Activated naive CD8-positive, alpha-beta T cell (primary cell): ENCODE results near the gene DCTN4.
"Not testable (repeated sequence)": the region's sequence is repeated elsewhere in the genome, so short reads cannot be mapped to it uniquely, and the experiment has no call there.

ENCODE experiments used
- H3K27ac Mint-ChIP-seq: one replicate; pipeline ENCODE4 v1.8.0; 2021; ENCODE audit warnings: mixed read lengths
- H3K27me3 Mint-ChIP-seq: one replicate; pipeline ENCODE4 v1.8.0; 2021; ENCODE audit warnings: mixed read lengths
- H3K36me3 Mint-ChIP-seq: one replicate; pipeline ENCODE4 v1.8.0; 2021; ENCODE audit warnings: mixed read lengths
- H3K4me1 Mint-ChIP-seq: one replicate; pipeline ENCODE4 v1.8.0; 2021; ENCODE audit warnings: low read depth, mixed read lengths
- H3K4me3 Mint-ChIP-seq: one replicate; pipeline ENCODE4 v1.8.0; 2021; ENCODE audit warnings: mild to moderate bottlenecking, mixed read lengths
- H3K9me3 Mint-ChIP-seq: one replicate; pipeline ENCODE4 v1.8.0; 2021; ENCODE audit warnings: low read depth, mixed read lengths

Gene DCTN4

DNA sequence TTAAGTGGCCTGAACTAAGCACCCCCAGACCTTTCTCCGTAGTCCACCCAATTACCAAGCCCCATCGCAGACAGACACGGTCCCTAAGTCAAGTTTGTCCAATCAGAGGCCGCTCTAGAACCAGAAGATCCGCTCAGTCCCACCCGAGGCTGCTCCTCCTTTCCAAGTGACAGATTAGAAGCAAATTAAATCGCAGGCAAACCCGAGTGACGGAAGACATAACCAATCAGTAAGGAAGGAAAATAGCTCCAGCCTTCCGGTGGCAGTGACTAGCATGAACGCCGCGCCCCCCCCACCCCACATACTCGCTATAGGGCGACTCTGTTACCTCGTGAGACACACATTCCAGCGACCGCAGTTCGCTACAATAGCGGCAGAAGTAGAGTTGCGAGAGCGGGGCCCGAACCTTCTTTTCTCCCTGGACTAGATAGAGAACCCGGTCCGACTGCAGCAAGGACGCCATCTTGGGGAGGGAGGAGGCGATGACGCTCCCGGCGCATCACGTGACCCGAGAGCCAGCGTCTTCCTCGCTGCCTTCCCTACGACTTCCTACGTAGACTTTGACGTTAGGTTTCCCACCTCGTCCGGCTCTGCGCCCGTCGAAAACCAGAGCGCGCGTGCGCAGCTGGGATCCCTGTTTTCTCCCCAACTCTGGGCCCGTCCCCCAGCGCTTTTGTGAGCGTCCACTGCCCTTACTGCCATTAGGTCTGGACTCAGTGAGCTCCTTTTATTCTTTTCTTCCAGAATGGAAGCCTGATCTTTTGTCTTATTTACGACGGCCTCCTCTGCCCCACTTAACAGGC lies at the start of gene DCTN4:
DCTN4 (minus strand) TSS at position 487 of the 803 bp plus-strand sequence; CDS start at position 463, 24 bp downstream.
- H3K27ac Mint-ChIP-seq, result no peak within 1 kb of the TSS
- H3K4me3 Mint-ChIP-seq, result no peak within 1 kb of the TSS

DNA sequence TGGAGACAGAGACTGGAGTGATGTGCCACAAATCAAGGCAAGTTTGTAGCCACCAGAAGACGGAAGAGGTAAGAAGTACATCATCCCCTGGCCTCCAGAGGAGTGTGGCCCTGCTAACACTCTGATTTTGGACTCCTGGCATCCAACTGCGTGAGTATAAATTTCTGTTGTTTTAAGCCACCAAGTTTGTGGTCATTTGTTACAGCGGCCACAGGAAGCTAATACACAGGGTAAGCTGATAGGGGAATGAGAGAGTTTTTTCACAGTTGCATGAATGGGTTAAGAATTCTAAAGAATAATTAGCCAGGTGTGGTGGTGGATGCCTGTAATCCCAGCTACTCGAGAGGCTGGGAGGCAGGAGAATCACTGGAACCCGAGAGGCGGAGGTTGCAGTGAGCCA lies 45.6 kb upstream of the DCTN4 start:
- no peak overlapping the region for H3K27ac Mint-ChIP-seq
- H3K4me3 Mint-ChIP-seq, result no peak overlapping the region

More for the DNA sequence above, at the start of gene DCTN4:
- peaks cover 13% of the 10 kb centered on the region for H3K36me3 Mint-ChIP-seq
- H3K27me3 Mint-ChIP-seq, result no peaks in the 10 kb centered on the region
- H3K9me3 Mint-ChIP-seq, result no peaks in the 10 kb centered on the region
- H3K4me1 Mint-ChIP-seq, result peaks cover 43% of the 10 kb centered on the region

DNA sequence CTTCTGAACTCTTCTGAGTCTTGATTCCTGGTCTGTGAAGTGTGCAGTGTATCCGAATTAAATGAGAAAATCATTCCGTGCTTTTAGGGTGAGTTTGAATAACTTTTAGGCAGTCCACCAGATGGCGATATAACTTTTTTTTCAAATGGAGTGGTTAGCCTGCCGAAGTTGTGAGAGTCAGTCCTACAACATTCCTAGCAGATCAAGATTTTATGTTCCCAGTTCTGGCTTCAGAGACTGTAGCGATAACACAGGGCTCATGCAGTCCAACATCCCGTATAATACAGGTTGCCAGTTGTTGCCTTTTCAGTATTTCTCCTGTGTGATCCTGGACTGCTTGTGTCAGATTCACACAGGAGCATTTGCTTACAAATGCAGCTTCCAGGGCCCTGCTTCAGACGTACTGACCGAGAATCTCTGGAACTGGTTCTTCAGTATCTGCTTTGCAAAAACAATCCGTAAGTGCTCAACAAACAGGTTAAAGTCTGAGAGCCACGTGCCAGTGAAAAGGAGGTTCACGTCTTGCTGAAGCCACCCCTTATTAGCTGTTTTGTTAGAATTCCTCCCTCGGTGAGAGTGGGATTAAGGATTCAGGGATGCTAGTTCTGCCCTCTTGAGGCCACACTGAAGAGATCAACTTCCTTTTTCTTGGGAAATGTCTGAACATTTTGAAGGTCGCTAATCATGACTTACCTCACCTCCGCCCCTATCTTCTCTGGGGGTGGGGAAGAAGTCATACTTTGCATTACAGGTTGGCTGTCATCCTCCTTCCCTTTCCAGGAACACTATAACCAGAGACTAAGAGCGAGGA lies 42.5 kb upstream of the DCTN4 start:
- Mint-ChIP-seq H3K27me3 (peaks cover 5% of the 10 kb centered on the region), H3K27ac (peak overlapping the region; percentile 41), H3K4me3 (no peak overlapping the region), H3K9me3 (no peaks in the 10 kb centered on the region), H3K4me1 (peaks cover 13% of the 10 kb centered on the region), H3K36me3 (peaks cover 7% of the 10 kb centered on the region)

More for the DNA sequence above, 45.6 kb upstream of the DCTN4 start:
- Mint-ChIP-seq H3K4me1 (peaks cover 9% of the 10 kb centered on the region), H3K27me3 (peaks cover 5% of the 10 kb centered on the region), H3K9me3 (no peaks in the 10 kb centered on the region), H3K36me3 (no peaks in the 10 kb centered on the region)

DNA sequence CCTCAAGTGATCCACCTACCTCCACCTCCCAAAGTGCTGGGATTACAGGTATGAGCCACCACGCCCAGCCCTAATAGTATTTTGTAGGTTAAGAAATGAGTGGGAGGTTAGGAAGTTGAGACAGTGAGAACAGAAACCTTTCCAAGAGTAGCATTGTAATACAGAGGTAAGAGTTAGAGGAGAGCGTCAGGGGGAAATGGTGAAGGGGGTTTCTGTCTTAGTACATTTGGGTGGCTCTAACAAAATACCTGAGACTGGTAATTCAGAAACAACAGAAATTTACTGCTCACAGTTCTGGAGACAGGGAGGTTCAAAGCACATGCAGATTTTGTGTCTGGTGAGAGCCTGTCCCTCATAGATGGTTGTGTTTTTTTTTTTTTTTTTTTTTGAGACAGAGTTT lies 38.6 kb upstream of the DCTN4 start:
- H3K9me3 Mint-ChIP-seq, result no peaks in the 10 kb centered on the region
- no peaks in the 10 kb centered on the region for H3K27me3 Mint-ChIP-seq
- peaks cover 8% of the 10 kb centered on the region for H3K36me3 Mint-ChIP-seq
- peaks cover 13% of the 10 kb centered on the region for H3K4me1 Mint-ChIP-seq
- no peak overlapping the region for H3K27ac Mint-ChIP-seq
- H3K4me3 Mint-ChIP-seq, result no peak overlapping the region

DNA sequence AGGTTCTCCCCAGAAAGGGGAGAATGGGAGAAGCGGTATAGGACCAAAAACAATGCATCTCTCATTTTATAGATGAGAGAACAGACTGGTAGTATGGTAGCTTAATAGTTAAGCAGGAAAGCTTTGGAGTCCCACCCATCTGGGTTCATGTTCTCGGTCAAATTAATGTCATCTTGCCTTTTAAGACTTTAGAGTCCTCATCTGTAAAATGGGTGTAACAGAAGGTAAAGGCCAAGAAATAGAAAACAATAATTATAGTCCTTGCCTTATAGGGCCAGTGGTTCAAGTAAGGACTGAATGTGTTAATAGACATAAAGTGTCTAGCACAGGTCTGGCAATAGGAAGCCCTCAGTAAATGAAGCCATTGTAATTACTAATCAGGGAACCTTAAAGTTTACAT lies 36.1 kb upstream of the DCTN4 start:
- no peak overlapping the region for H3K4me3 Mint-ChIP-seq
- H3K36me3 Mint-ChIP-seq, result peaks cover 8% of the 10 kb centered on the region
- H3K27me3 Mint-ChIP-seq, result no peaks in the 10 kb centered on the region
- peaks cover 21% of the 10 kb centered on the region for H3K4me1 Mint-ChIP-seq
- H3K9me3 Mint-ChIP-seq, result no peaks in the 10 kb centered on the region
- H3K27ac Mint-ChIP-seq, result no peak overlapping the region

DNA sequence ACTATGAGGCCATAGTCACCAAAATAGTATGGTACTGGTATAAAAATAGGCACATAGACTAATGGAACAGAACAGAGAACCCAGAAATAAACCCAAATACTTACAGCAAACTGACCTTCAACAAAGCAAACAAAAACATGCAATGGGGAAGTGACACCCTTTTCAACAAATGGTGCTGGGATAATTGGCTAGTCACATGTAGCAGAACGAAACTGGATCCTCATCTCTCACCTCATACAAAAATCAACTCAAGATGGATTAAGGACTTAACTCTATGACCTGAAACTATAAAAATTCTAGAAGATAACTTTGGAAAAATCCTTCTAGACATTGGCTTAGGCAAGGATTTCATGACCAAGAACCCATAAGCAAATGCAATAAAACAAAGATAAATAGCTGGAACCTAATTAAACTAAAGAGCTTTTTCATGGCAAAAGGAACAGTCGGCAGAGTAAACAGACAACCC lies 34.6 kb upstream of the DCTN4 start:
- not testable (repeated sequence) for H3K9me3 Mint-ChIP-seq, H3K4me3 Mint-ChIP-seq, H3K36me3 Mint-ChIP-seq, H3K27ac Mint-ChIP-seq, H3K27me3 Mint-ChIP-seq
- peaks cover 35% of the 10 kb centered on the region for H3K4me1 Mint-ChIP-seq

DNA sequence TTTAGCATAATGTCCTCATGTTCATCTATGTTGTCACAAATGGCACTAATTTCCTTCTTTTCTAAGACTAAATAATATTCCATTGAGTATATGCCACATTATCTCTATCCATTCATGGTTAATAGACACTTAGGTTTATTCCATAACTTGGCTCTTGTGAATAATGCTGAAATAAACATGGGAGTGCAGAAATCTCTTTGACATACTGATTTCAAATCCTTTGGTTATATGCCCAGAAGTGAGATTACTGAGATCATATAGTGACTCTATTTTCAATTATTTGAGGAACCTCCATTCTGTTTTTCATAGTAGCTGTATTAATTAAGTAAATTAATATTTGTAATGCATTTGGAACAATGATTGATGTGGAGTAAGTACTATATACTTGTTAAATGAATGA lies 32.7 kb upstream of the DCTN4 start:
- peak overlapping the region; percentile 6 for H3K4me3 Mint-ChIP-seq
- H3K27me3 Mint-ChIP-seq, result no peaks in the 10 kb centered on the region
- H3K27ac Mint-ChIP-seq, result peak overlapping the region; percentile 23
- peaks cover 3% of the 10 kb centered on the region for H3K36me3 Mint-ChIP-seq
- no peaks in the 10 kb centered on the region for H3K9me3 Mint-ChIP-seq
- peaks cover 45% of the 10 kb centered on the region for H3K4me1 Mint-ChIP-seq

DNA sequence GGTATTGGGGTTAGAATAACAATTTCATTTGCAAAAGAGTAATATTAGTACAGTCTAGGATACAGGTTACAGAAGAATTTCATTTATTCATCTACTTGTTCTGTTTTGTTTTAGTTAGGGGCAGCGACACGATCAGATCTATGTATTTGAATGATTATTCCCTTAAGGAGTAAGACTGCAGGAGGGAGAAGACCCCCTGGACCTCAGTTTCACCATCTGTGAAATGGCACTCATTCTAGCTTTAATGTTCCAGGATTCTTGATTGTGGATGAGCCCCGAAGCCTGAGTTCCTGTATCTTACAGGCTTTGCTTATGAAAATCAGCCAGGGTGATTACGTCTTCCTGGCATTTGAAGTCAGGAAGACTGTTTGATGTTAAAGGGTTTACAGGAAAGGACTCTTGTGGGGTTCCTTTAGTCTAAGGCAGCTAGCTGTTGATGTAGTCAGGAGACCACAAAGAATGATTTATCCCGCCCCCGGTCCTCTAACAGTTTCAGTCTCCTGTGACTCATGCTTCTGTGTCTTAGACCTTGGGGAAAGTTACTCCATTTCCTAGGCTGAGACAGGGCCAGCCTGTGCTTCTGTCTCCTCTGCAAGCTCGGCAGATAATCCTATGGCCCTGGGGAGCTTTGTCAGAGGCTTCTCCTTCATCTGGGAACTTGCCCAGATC lies 31.3 kb upstream of the DCTN4 start:
- H3K27ac Mint-ChIP-seq, result peak overlapping the region; percentile 99
- no peaks in the 10 kb centered on the region for H3K9me3 Mint-ChIP-seq
- peaks cover 2% of the 10 kb centered on the region for H3K36me3 Mint-ChIP-seq
- no peaks in the 10 kb centered on the region for H3K27me3 Mint-ChIP-seq
- H3K4me3 Mint-ChIP-seq, result peak overlapping the region; percentile 82
- H3K4me1 Mint-ChIP-seq, result peaks cover 51% of the 10 kb centered on the region

DNA sequence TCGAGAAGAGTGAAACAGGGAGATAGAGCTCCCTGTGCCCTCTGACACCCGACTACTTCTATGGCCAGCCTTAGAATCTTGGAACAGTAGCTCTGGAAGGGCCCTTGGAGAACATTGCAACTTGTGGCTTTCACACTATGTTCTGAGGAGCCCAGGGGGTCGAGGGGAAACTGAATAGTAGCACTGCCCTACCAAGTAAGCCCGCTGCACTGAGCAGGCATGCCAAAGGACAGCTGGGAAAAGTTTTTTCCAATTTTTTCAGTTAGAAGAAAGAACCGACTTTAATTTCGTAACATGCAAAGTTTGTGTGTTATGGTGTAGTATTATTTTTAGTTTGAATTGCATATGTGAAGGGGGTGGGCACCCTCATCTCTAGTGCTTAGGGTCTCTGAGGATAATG lies 30.6 kb upstream of the DCTN4 start:
- peak overlapping the region; percentile 82 for H3K4me3 Mint-ChIP-seq
- H3K4me1 Mint-ChIP-seq, result peaks cover 56% of the 10 kb centered on the region
- peaks cover 2% of the 10 kb centered on the region for H3K36me3 Mint-ChIP-seq
- H3K27ac Mint-ChIP-seq, result peak overlapping the region; percentile 99
- no peaks in the 10 kb centered on the region for H3K27me3 Mint-ChIP-seq
- no peaks in the 10 kb centered on the region for H3K9me3 Mint-ChIP-seq

DNA sequence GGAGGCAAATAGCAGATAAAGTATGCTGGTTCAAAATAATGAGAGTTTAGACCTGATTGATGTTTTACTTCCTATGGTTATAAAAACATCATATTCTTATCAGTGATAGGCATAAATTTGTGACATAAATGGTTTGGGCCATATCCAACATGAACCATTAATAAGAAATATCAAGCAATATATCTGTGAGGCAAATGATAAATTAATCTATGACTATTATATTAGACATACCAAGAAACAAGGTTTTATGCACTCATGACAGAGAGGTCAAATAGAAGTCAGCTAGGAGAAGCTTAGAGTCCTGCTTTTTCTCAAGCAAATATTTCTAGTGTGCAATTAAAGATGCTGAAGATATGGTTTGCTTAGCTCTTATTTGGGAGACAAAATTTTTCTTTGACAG lies 30.2 kb upstream of the DCTN4 start:
- H3K4me3 Mint-ChIP-seq, result peak overlapping the region; percentile 82
- H3K27ac Mint-ChIP-seq, result peak overlapping the region; percentile 99
- H3K27me3 Mint-ChIP-seq, result no peaks in the 10 kb centered on the region
- peaks cover 4% of the 10 kb centered on the region for H3K36me3 Mint-ChIP-seq
- peaks cover 61% of the 10 kb centered on the region for H3K4me1 Mint-ChIP-seq
- H3K9me3 Mint-ChIP-seq, result no peaks in the 10 kb centered on the region

DNA sequence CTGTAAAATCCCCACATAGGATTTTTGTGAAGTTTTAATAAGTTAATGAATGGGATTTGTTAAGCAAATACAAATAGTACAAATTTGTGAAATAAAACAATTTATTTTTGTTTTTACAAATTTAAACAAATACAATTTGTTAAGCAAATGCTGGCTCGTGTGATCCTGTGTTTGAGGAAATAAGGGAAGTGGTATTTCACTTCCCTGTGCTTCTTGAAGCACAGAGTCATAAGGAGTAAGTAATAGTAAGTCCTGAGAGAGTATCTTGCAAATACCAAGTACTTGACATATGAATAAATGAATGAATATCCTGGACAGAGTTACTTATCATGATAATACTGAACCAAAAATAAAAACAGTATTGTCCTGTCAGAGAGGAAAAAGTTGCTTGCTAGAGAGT lies 28.8 kb upstream of the DCTN4 start:
- Mint-ChIP-seq H3K4me3 (no peak overlapping the region), H3K4me1 (peaks cover 73% of the 10 kb centered on the region), H3K36me3 (peaks cover 4% of the 10 kb centered on the region), H3K9me3 (no peaks in the 10 kb centered on the region), H3K27ac (peak overlapping the region; percentile 87), H3K27me3 (no peaks in the 10 kb centered on the region)

DNA sequence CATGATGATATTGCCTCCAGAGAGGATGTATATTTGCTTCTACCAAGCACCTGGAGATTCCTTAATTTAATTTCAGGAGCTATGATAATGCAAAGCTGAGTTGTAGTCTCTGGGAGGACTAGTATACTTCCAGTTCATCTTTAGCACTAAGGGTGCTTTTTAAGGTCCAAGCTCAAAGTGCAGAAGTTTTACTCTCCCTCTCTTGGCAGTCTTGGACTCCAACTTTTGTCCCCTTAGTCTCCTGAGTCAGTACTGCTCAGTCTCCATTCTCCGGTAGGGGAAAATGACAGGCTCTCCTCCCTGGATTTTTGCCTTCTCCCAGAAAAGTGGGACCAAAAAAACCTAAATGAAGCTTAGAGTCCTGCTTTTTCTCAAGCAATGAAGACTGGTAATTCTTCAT lies 28.1 kb upstream of the DCTN4 start:
- H3K4me1 Mint-ChIP-seq, result peaks cover 81% of the 10 kb centered on the region
- H3K27me3 Mint-ChIP-seq, result no peaks in the 10 kb centered on the region
- no peaks in the 10 kb centered on the region for H3K9me3 Mint-ChIP-seq
- peaks cover 4% of the 10 kb centered on the region for H3K36me3 Mint-ChIP-seq
- peak overlapping the region; percentile 87 for H3K27ac Mint-ChIP-seq
- H3K4me3 Mint-ChIP-seq, result no peak overlapping the region

DNA sequence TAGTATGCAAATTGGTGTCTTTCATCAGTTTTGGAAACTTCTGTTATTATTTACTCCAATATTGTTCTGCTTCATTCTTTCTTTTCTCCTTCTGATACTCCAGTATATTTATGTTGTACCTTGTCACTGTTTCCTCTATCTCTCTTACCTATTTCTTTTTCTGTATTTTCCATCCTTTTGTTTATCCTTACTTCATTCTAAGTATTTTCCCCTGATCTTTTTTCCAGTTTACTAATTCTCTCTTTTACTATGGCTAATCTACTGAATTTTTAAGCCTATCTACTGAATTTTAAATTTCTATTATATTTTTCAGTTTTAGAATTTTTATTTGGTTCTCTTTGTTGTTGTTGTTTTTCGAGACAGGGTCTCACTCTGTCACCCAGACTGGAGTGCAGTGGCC lies 27.1 kb upstream of the DCTN4 start:
- H3K27ac Mint-ChIP-seq, result peak overlapping the region; percentile 43
- no peaks in the 10 kb centered on the region for H3K27me3 Mint-ChIP-seq
- peaks cover 82% of the 10 kb centered on the region for H3K4me1 Mint-ChIP-seq
- peaks cover 4% of the 10 kb centered on the region for H3K36me3 Mint-ChIP-seq
- H3K9me3 Mint-ChIP-seq, result no peaks in the 10 kb centered on the region
- H3K4me3 Mint-ChIP-seq, result peak overlapping the region; percentile 21

DNA sequence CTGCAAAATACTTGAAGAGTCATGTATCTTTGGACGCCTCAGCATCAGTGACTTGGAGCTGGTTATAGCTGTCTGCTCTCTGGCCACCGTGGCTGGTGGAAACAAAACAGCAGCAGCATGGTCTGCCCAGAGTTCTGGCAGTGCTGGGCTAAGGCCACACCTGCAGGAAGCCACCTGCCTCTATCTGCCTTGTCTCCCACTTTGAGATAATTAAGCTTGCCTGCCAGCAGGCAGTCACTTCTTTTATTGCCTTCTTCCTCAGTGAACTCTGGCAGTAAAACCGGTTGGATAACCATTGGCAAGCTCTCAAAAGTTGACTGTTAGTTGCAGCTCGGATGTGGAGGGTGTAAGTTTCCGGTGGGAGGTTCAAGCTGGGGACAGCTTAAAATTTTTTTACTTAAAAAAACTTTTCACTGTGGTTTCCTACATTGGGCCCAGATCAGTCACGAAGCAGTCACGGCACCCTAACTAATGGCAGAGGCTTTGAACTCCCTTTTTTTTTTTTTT lies 24.7 kb upstream of the DCTN4 start:
- peak overlapping the region; percentile 93 for H3K27ac Mint-ChIP-seq
- H3K4me1 Mint-ChIP-seq, result peaks cover 78% of the 10 kb centered on the region
- peak overlapping the region; percentile 74 for H3K4me3 Mint-ChIP-seq
- H3K36me3 Mint-ChIP-seq, result peaks cover 4% of the 10 kb centered on the region
- no peaks in the 10 kb centered on the region for H3K27me3 Mint-ChIP-seq
- no peaks in the 10 kb centered on the region for H3K9me3 Mint-ChIP-seq

DNA sequence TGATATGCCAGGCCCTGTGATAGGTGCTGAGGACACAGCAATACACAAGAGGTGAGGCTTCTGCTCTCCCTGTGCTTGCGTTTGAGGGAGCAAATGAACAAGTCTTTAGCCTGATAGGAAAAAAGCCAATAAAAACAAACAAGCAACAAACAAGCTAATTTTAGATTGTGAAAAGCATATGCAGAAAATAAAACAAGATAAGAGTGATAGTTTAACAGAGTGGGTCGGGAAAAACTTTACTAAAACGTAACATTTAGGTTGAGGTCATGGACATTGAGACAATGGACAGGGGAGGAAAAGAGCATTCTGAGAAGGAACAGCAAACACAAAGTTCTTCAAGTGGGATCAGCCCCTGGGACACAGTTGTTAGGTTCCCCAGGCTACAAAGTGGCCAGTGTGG lies 24.0 kb upstream of the DCTN4 start:
- peaks cover 4% of the 10 kb centered on the region for H3K36me3 Mint-ChIP-seq

More for the DNA sequence above, 24.0 kb upstream of the DCTN4 start:
- Mint-ChIP-seq H3K27ac (peak overlapping the region; percentile 93), H3K4me1 (peaks cover 83% of the 10 kb centered on the region), H3K4me3 (peak overlapping the region; percentile 74), H3K27me3 (no peaks in the 10 kb centered on the region), H3K9me3 (no peaks in the 10 kb centered on the region)
